HepG2 (cell line): ENCODE data around the gene MYL3. TPM values are rescaled to one million over a fixed set of nuclear protein-coding genes. Genes with fewer than 3 reads are reported as not detected.
A peak's percentile ranks its signal among the peaks of the same experiment; 100 is the strongest.

Experiments
- ATAC-seq: fragments of 200-7000 bp; cut with Tn5 transposase; 3 replicates; pipeline ENCODE4 v1.9.1; 2020; ENCODE audit warnings: mild to moderate bottlenecking, moderate library complexity
- BruUV-seq: library from RNA; stranded (reverse); fragments of 400-500 nt; replicated peaks from 2 replicates; lab custom pipeline; 2021; lab: Mats Ljungman, UMichigan
- CTCF ChIA-PET: fragments of 300-600 bp; formaldehyde crosslinking; extraction: SDS; loops from one replicate; lab custom pipeline; 2021; ENCODE audit warnings: low total read pairs, inconsistent platforms, low intra/inter-chr PET ratio; lab: Yijun Ruan, JAX
- POLR2A ChIA-PET: fragments of 350-600 bp; sonication (Branson Sonifier 250); formaldehyde crosslinking; loops from one replicate; lab custom pipeline; 2020; ENCODE audit warnings: antibody characterized with exemption, inconsistent platforms; lab: Yijun Ruan, JAX
- DNase-seq: peaks from one replicate; pipeline ENCODE4 v3.0.0-alpha.2; 2015; ENCODE audit warnings: low spot score
- FAIRE-seq: peaks from 3 replicates; lab custom pipeline; 2011; peaks lifted over from hg19 to GRCh38; lab: Jason Lieb, UNC
- H2AFZ ChIP-seq: one replicate; pipeline ENCODE4 v1.6.1; 2011; ENCODE audit warnings: low read length, inconsistent platforms
- H3K27ac ChIP-seq: fragments of 300-600 bp; 3 replicates; pipeline ENCODE4 v1.8.0; 2011; ENCODE audit warnings: mixed run types, mild to moderate bottlenecking, mixed read lengths, low read length, inconsistent platforms; ENCODE audit not compliant: insufficient read depth; ENCODE audit errors: extremely low read length
- H3K27me3 ChIP-seq, 2 experiments: fragments of 200-600 bp in 1 of 2; 2 replicates in 1 of 2; 3 replicates in 1 of 2; pipeline versions ENCODE4 v1.6.0 to v1.8.0; 2011; ENCODE audit warnings: low read length in 2 of 2, mild to moderate bottlenecking in 2 of 2, moderate library complexity in 2 of 2, inconsistent platforms in 1 of 2; ENCODE audit not compliant: insufficient read depth in 2 of 2, control insufficient read depth in 1 of 2
- H3K36me3 ChIP-seq, 2 experiments: fragments of 200-600 bp in 1 of 2; replicated peaks in 1 of 2; 2 replicates in 1 of 2; 3 replicates in 1 of 2; pipeline versions ENCODE4 v1.5.1 to v1.8.0; 2011; ENCODE audit warnings: low read length in 2 of 2, inconsistent platforms in 1 of 2; ENCODE audit not compliant: insufficient read depth in 2 of 2, control insufficient read depth in 1 of 2
- H3K4me1 ChIP-seq: 2 replicates; pipeline ENCODE4 v1.5.1; 2012; ENCODE audit warnings: low read length, inconsistent platforms; ENCODE audit not compliant: insufficient read depth
- H3K4me2 ChIP-seq: 2 replicates; pipeline ENCODE4 v1.6.0; 2011; ENCODE audit warnings: low read depth, low read length, inconsistent platforms
- H3K4me3 ChIP-seq, 3 experiments: fragments of 200-600 bp in 1 of 3; sonication (generic), shearing (Covaris generic) in 1 of 3; replicated peaks in 1 of 3; 2 replicates each; pipeline ENCODE4 v1.5.1; 2011 to 2016; ENCODE audit warnings: low read length in 3 of 3, inconsistent platforms in 2 of 3, low read depth in 2 of 3, mild to moderate bottlenecking in 2 of 3, control low read depth in 1 of 3, mixed read lengths in 1 of 3; ENCODE audit not compliant: insufficient read depth in 1 of 3
- H3K79me2 ChIP-seq: one replicate; pipeline ENCODE4 v1.6.1; 2011; ENCODE audit warnings: low read length, inconsistent platforms; ENCODE audit not compliant: insufficient read depth
- H3K9ac ChIP-seq: 2 replicates; pipeline ENCODE4 v1.6.0; 2011; ENCODE audit warnings: mild to moderate bottlenecking, low read depth, low read length, inconsistent platforms; ENCODE audit not compliant: insufficient read depth
- H3K9me3 ChIP-seq: 2 replicates; pipeline ENCODE4 v1.5.1; 2012; ENCODE audit warnings: mild to moderate bottlenecking, low read length
- H4K20me1 ChIP-seq: 2 replicates; pipeline ENCODE4 v1.6.0; 2011; ENCODE audit warnings: inconsistent platforms, mild to moderate bottlenecking, low read length, moderate library complexity; ENCODE audit not compliant: insufficient read depth
- MEIS2 ChIP-seq: sonication (generic); formaldehyde crosslinking; IDR thresholded peaks from 2 replicates; pipeline ENCODE4 v1.9.0; 2021; ENCODE audit warnings: mild to moderate bottlenecking, missing genetic modification reagents
- ZNF768 ChIP-seq: sonication (generic); formaldehyde crosslinking; IDR thresholded peaks from 2 replicates; pipeline ENCODE4 v1.4.0; 2020; ENCODE audit warnings: missing genetic modification reagents
- ZSCAN29 ChIP-seq: sonication (generic); formaldehyde crosslinking; conservative IDR thresholded peaks from 2 replicates; pipeline ENCODE4 v1.4.0; 2020; ENCODE audit warnings: mild to moderate bottlenecking, missing genetic modification reagents
- WGBS: methylation state at CpG from one replicate; pipeline ENCODE4 v1.1.6; 2017; ENCODE audit warnings: low lambda C conversion rate; 5-methylcytosine and 5-hydroxymethylcytosine counted together
- in situ Hi-C: cut with HindIII; loops from 2 replicates; pipeline ENCODE4 v1.10.0; 2017; ENCODE audit warnings: low pct_unique_long_range_greater_than_20kb; ENCODE audit not compliant: extremely low pct_ligation_motif_present
- intact Hi-C: fragments of 100-400 bp; cut with micrococcal nuclease; formaldehyde crosslinking; loops from one replicate; pipeline ENCODE4 v1.10.0; 2022; ENCODE audit not compliant: unreplicated experiment
- polyA plus RNA-seq, 8 experiments: library from polyadenylated mRNA; depleted of rRNA in 3 of 8; stranded (reverse) in 7 of 8; unstranded in 1 of 8; fragments of >200 nt; fragmentation: Illumina TruSeq in 4 of 8; extraction: Trizol in 4 of 8; gene quantifications; 2 replicates each; pipeline versions ENCODE4 v1.2.1 to v1.2.3, GENCODE V29; 2011 to 2016; ENCODE audit warnings: low read depth in 4 of 8, missing spikeins in 1 of 8, mixed read lengths in 1 of 8; ENCODE audit not compliant: insufficient read depth in 1 of 8
- total RNA-seq, 5 experiments: library from RNA; depleted of rRNA; stranded (reverse); fragments of >200 nt; fragmentation: Illumina TruSeq; extraction: Trizol; gene quantifications; 2 replicates each; pipeline ENCODE4 v1.2.3, GENCODE V29; 2016; ENCODE audit warnings: low read depth in 1 of 5
- TF ChIP-seq, protein P1 (sequence below): sonication (generic); formaldehyde crosslinking; IDR thresholded peaks from 2 replicates; pipeline ENCODE4 v1.8.0; 2022; ENCODE audit warnings: missing genetic modification reagents, mild to moderate bottlenecking, moderate library complexity, borderline replicate concordance

MYL3 gene
- total and polyA plus RNA-seq, 2 of the 13 experiments (the other 11 are each of a cell fraction or from before 2014, with no cell fraction given) = not detected

DNA sequence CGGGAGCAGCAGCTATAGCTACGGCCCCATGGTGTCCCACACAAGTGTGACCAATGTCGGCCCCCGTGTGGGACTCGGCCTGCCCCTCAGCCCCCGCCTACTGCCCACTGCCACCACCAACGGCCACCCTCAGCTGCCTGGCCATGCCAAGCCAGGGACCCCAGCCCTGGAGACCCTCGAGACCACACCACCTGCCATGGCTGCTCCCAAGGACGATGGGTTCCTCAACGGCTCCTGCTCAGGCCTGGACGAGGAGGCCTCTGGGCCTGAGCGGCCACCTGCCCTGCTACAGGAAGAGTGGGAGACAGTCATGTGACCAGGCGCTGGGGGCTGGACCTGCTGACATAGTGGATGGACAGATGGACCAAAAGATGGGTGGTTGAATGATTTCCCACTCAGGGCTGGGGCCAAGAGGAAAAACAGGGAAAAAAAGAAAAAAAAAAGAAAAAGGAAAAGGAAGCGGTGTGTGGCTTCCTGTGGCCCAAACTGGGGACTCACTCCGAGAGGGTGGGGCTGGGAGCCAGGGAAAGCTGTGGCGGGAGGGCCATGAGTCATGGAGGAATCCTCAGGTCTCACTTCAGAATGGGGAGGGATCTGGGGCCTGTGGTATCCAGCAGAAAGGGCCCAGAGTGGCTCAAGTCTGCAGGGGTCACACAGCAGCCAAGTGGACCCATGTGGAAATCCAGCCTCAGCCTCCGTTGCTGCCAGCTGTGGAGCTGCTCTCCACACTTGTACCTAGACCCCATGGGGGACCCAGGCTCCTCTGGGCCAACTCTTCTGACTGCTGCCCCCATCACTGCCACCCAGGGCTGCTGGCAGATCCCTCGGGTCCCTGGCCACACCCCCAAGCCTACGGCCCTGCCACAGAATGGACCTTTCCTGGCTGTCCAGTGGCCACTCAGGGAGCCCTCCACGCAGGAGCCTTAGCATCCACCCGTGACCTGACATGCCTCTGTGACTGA lies 40.4 kb upstream of the MYL3 start:
- intact Hi-C loops (no loop called here), in situ Hi-C loops (no loop called here)
- Histone ChIP-seq H3K9ac (no peak overlapping the region), H3K4me1 (no peaks in the 10 kb centered on the region), H3K27ac (no peak overlapping the region), H2AFZ (no peak overlapping the region), H3K27me3 (peaks cover 6 to 32% of the 10 kb centered on the region in 2 experiments; a peak in 3 of 5 replicates), H3K79me2 (no peaks in the 10 kb centered on the region), H3K36me3 (no peaks in the 10 kb centered on the region), H3K4me3 (no peak overlapping the region), H4K20me1 (no peaks in the 10 kb centered on the region), H3K9me3 (no peaks in the 10 kb centered on the region), H3K4me2 (no peak overlapping the region)
- TF ChIP-seq, protein P1, sequence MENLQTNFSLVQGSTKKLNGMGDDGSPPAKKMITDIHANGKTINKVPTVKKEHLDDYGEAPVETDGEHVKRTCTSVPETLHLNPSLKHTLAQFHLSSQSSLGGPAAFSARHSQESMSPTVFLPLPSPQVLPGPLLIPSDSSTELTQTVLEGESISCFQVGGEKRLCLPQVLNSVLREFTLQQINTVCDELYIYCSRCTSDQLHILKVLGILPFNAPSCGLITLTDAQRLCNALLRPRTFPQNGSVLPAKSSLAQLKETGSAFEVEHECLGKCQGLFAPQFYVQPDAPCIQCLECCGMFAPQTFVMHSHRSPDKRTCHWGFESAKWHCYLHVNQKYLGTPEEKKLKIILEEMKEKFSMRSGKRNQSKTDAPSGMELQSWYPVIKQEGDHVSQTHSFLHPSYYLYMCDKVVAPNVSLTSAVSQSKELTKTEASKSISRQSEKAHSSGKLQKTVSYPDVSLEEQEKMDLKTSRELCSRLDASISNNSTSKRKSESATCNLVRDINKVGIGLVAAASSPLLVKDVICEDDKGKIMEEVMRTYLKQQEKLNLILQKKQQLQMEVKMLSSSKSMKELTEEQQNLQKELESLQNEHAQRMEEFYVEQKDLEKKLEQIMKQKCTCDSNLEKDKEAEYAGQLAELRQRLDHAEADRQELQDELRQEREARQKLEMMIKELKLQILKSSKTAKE (CRISPR knock-in tag) = no peak
- no peak for TF ChIP-seq ZSCAN29 (CRISPR knock-in tag)
- peak; percentile 61; the same call in 1 of the 2 replicates for TF ChIP-seq ZNF768 (CRISPR knock-in tag)
- no peak for TF ChIP-seq MEIS2
- POLR2A ChIA-PET = no interaction called here
- no peak for FAIRE-seq
- CTCF ChIA-PET = no interaction called here
- no peak for ATAC-seq
- 21% methylated on average over 17 of the region's 21 CpGs for WGBS
- no peak for DNase-seq
- BruUV-seq = no TSS peak
